EL (cell line): Measurements from ENCODE around the gene ATG10.
"Not testable (repeated sequence)": the region's sequence is repeated elsewhere in the genome, so short reads cannot be mapped to it uniquely, and the experiment has no call there.

Experiments used
- DNase-seq: peaks from one replicate; pipeline ENCODE4 v3.0.0-alpha.2; 2016

ATG10 gene

DNA sequence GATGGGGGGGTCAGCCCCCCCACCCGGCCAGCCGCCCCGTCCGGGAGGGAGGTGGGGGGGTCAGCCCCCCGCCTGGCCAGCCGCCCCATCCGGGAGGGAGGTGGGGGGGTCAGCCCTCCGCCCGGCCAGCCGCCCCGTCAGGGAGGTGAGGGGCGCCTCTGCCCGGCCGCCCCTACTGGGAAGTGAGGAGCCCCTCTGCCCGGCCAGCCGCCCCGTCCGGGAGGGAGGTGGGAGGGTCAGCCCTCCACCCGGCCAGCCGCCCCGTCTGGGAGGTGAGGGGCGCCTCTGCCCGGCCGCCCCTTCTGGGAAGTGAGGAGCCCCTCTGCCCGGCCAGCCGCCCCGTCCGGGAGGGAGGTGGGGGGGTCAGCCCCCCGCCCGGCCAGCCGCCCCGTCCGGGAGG lies 168.0 kb downstream of the ATG10 start:
- not testable (repeated sequence) for DNase-seq

- no peak for DNase-seq
These were observed 170.5 kb downstream of the ATG10 start for GRCh38 chr5:82142217-82142841.

GRCh38 chr5:82142928-82143577 lies 171.2 kb downstream of the ATG10 start:
- no peak for DNase-seq

GRCh38 chr5:82147860-82148573 lies 176.2 kb downstream of the ATG10 start:
- DNase-seq = peak; percentile 43

DNA sequence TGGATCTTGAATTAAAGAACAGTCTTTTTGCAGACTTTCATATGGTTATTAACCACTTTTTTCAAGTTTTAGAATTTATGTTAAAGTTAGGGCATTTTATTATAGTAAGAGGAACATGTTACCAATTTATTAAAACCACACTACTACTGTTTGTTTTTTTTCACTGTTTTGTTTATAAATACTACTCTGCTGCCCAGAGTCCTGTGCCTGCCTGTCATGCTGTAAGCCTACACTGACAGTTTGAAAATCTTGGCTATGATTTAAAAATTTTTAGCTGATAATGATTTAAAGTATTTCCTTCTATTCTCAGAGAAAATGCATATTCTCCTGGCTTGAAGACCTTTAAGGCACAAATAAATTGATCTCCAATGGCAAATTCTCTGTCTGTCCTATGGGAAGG lies 177.6 kb downstream of the ATG10 start:
- no peak for DNase-seq

DNA sequence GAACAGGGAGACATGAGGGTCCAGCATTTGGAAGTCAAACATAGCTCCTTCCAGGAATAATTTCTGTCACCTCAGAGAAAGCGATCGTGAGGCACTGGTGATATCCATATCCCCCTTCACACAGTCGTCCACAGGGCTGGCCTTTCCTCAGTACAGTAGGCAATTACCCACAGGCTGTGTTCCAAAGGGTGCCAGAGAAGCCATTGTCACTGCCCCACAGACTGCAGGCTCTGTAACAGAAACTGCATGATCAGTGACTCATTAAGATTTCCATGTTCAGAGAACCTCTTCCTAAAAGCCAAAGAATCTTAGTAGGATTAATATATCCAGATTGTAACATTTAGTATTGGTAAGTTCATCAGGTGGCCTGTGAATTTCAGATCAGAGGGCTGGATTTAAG lies 178.7 kb downstream of the ATG10 start:
- no peak for DNase-seq

DNA sequence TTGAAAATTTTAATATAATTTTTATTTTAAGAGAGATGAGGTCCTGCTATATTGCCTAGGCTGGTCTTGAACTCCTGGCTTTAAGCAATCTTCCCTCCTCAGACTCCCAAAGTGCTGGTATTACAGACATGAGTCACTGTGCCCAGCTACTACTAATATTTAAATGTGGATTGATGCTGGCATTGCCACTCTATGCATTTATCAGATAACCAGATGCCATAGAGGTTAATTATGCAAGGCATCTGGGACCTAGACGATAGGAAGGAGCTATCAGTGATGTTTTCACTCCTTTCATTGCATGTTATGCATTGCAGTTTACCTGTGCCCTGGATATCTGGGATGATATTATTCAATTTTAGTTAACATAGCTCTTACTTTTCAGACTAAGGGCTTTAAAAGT lies 179.4 kb downstream of the ATG10 start:
- no peak for DNase-seq

- peak; percentile 15 for DNase-seq
These were observed 179.8 kb downstream of the ATG10 start for GRCh38 chr5:82151662-82152061.

- DNase-seq = no peak
These were observed 181.2 kb downstream of the ATG10 start for GRCh38 chr5:82152978-82153481.

DNA sequence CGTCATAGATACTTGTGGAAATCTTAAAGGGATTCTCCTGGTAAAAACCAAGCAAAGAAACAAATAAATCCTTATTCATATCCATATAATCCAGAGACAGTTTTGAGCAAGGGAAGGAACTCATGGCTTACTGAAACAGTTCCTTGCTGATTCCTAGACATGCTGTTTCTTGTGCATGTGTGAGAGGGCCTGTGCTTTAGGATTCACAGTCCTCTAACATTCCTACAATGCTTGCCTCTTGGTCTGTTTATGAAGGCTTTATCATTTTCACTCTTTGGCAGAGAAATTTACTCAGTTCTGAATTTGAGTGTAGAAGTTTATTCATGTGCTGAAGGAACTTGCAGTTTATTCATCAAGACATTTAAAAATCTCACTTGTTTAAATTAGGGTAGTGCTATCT lies 183.0 kb downstream of the ATG10 start:
- no peak for DNase-seq

DNA sequence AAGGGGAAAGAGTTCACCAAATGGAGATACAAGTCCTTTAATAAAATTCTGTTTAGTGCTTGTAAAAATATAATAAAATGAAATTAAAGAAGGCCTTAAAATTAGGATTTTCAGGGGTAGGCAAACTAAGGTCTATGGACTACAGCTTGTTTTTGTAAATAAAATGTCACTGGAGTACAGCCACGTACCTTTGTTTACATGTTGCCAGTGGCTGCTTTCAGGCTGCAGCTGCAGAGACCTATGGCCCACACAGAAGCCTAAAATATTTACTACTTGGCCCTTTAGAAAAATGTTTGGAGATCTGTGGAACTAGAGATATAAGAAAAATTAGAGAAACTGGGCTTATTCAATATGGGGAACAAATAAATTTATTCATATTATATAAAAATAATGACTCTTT lies 183.5 kb downstream of the ATG10 start:
- DNase-seq = no peak

DNA sequence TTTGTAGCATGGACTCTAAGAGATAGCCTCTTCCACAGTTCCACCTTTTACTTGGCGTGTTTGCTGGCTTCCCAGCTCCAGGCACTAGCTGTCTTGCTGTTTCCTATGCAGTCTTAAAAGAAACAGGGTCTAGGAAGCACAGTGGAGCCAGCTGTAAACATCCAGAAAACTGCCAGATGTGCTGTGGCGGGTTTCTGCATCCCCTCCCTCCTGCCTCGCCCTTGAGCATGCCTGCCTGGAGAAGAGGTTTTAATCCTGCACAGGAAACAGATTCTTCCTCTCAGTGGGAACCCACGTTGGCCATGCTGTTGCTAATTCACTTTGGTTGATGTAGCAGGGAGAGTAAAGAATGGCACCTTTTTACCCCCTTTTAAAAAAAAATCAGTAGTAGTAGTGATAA lies 185.1 kb downstream of the ATG10 start:
- no peak for DNase-seq

- peak; percentile 88 for DNase-seq
These were observed 187.1 kb downstream of the ATG10 start for GRCh38 chr5:82158755-82159413.

- peak; percentile 56 for DNase-seq
These were observed 189.1 kb downstream of the ATG10 start for GRCh38 chr5:82160948-82161347.

DNA sequence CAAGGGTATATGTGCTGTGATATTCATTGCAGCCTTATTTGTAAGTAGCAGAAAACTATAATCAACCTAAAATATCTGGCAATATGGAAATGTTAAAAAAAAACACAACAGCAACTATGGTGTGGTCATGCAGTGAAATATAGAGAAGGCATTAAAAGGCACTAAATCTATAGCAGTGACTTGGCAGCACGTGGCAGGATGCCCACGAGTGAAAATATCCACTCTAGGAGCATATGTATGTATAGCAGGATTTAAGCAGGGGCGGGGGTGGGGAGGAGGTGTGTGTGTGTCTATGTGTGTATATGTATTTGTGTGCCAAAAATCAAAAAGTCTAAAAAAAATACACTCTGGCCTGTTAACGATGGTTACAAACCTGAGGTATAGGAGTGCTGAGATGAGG lies 190.8 kb downstream of the ATG10 start:
- DNase-seq = no peak

GRCh38 chr5:82163452-82164175 lies 191.8 kb downstream of the ATG10 start:
- peak; percentile 13 for DNase-seq

- peak; percentile 87 for DNase-seq
These were observed 192.6 kb downstream of the ATG10 start for GRCh38 chr5:82164176-82164976.

GRCh38 chr5:82164977-82165713 lies 193.3 kb downstream of the ATG10 start:
- peak; percentile 67 for DNase-seq

GRCh38 chr5:82165740-82166530 lies 194.1 kb downstream of the ATG10 start:
- DNase-seq = peak; percentile 84

DNA sequence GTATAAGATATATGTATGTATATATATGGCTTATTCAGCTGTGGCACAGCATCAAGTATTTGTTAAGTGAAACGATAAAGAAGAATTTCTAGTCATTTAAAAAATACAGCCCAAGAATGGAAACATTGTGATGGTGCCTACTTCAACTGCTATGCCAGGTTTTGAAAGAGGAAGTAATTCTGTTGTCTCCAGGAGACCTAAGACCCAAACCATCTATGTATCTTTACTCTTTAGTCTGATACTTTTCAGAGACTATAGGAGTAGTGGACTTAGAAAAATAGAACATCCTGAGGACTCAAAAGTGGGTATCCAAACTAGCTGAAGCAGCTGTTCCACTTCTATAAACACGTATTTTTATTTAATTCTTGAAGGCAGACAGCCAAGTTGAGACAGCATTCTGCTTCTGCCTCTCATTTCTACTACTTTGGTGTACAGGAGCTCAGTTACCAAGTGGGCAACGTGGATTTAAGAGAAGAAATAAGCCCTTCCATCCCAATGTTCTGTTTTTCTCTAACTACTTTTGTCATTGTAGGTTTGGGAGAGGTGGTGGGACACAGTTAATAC lies 195.6 kb downstream of the ATG10 start:
- DNase-seq = no peak
